ENCODE data around the gene PDE4D. TPM values are rescaled to one million over a fixed set of nuclear protein-coding genes. Genes with fewer than 3 reads are reported as not detected.
"Not testable (repeated sequence)": the region's sequence is repeated elsewhere in the genome, so short reads cannot be mapped to it uniquely, and the experiment has no call there.

The PDE4D gene
- total RNA-seq, 1 experiment from 2014 or later, result 6.5 TPM

GRCh38 chr5:59467969-59468368 is 425.6 kb downstream of the PDE4D start:
- intact Hi-C loops (cut with micrococcal nuclease; ENCODE audit: unreplicated experiment), result no loop called here
- Histone ChIP-seq H3K27me3 (replicated peaks; ENCODE audit: insufficient read depth, low read depth, low read length, poor library complexity) (no peaks in the 10 kb centered on the region), H3K4me1 (ENCODE audit: insufficient read depth, low read length, poor library complexity, severe bottlenecking) (no peaks in the 10 kb centered on the region), H3K36me3 (ENCODE audit: insufficient read depth, low read length, poor library complexity, severe bottlenecking) (no peaks in the 10 kb centered on the region), H3K27ac (ENCODE audit: low read depth, low read length, poor library complexity, severe bottlenecking) (no peak overlapping the region), H3K9me3 (ENCODE audit: low read depth, low read length, poor library complexity, severe bottlenecking) (no peaks in the 10 kb centered on the region), H3K4me3 (ENCODE audit: low read depth, low read length, poor library complexity, severe bottlenecking) (no peak overlapping the region)
- no peak for TF ChIP-seq EZH2 (IDR thresholded peaks at IDR 0.05; ENCODE audit: borderline replicate concordance, low read depth, low read length, poor library complexity, severe bottlenecking)
- ChIA-PET CTCF (no interaction called here), POLR2A (ENCODE audit: low non-redundant PET) (no interaction called here)
- no peak for DNase-seq (ENCODE audit: low spot score)
- no TSS peak for BruUV-seq (replicated peaks)

GRCh38 chr5:59466271-59466670 is 427.3 kb downstream of the PDE4D start:
- Histone ChIP-seq H3K9me3 (ENCODE audit: low read depth, low read length, poor library complexity, severe bottlenecking) (no peaks in the 10 kb centered on the region), H3K4me3 (ENCODE audit: low read depth, low read length, poor library complexity, severe bottlenecking) (no peak overlapping the region), H3K27ac (ENCODE audit: low read depth, low read length, poor library complexity, severe bottlenecking) (no peak overlapping the region), H3K4me1 (ENCODE audit: insufficient read depth, low read length, poor library complexity, severe bottlenecking) (no peaks in the 10 kb centered on the region), H3K27me3 (replicated peaks; ENCODE audit: insufficient read depth, low read depth, low read length, poor library complexity) (no peaks in the 10 kb centered on the region), H3K36me3 (ENCODE audit: insufficient read depth, low read length, poor library complexity, severe bottlenecking) (no peaks in the 10 kb centered on the region)
- TF ChIP-seq EZH2 (IDR thresholded peaks at IDR 0.05; ENCODE audit: borderline replicate concordance, low read depth, low read length, poor library complexity, severe bottlenecking), result no peak
- TF ChIP-seq, protein P1, sequence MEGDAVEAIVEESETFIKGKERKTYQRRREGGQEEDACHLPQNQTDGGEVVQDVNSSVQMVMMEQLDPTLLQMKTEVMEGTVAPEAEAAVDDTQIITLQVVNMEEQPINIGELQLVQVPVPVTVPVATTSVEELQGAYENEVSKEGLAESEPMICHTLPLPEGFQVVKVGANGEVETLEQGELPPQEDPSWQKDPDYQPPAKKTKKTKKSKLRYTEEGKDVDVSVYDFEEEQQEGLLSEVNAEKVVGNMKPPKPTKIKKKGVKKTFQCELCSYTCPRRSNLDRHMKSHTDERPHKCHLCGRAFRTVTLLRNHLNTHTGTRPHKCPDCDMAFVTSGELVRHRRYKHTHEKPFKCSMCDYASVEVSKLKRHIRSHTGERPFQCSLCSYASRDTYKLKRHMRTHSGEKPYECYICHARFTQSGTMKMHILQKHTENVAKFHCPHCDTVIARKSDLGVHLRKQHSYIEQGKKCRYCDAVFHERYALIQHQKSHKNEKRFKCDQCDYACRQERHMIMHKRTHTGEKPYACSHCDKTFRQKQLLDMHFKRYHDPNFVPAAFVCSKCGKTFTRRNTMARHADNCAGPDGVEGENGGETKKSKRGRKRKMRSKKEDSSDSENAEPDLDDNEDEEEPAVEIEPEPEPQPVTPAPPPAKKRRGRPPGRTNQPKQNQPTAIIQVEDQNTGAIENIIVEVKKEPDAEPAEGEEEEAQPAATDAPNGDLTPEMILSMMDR (conservative IDR thresholded peaks at IDR 0.05; ENCODE audit: low read depth, low read length), result no peak
- ChIA-PET POLR2A (ENCODE audit: low non-redundant PET) (no interaction called here), CTCF (no interaction called here)
- BruUV-seq (replicated peaks), result no TSS peak
- DNase-seq (ENCODE audit: low spot score), result no peak
- intact Hi-C loops (cut with micrococcal nuclease; ENCODE audit: unreplicated experiment), result no loop called here

DNA sequence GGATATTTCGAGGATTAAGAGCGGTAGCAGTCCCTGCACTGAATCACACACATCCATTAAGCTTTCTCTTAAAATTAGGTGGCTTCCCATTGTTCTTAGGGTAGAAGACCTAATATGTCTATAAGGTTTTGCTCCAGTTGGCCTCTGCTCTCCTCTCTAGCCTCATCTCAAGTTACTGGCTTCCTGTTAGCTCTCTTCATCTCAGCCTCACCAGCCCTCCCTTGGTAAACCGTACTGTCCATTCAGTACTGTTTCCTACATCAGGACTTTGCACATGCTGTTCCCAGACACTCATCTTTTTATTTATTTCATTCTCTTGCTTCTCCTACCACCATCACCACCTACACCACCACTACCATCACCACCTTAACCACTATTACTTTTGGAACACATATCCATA is 428.6 kb downstream of the PDE4D start:
- intact Hi-C loops (cut with micrococcal nuclease; ENCODE audit: unreplicated experiment), result no loop called here
- ChIA-PET CTCF (no interaction called here), POLR2A (ENCODE audit: low non-redundant PET) (no interaction called here)
- TF ChIP-seq, protein P1 (conservative IDR thresholded peaks at IDR 0.05; ENCODE audit: low read depth, low read length), result no peak
- no peak for TF ChIP-seq EZH2 (IDR thresholded peaks at IDR 0.05; ENCODE audit: borderline replicate concordance, low read depth, low read length, poor library complexity, severe bottlenecking)
- no peaks in the 10 kb centered on the region for H3K9me3 ChIP-seq (ENCODE audit: low read depth, low read length, poor library complexity, severe bottlenecking)
- no peaks in the 10 kb centered on the region for H3K4me1 ChIP-seq (ENCODE audit: insufficient read depth, low read length, poor library complexity, severe bottlenecking)
- H3K4me3 ChIP-seq (ENCODE audit: low read depth, low read length, poor library complexity, severe bottlenecking), result no peak overlapping the region
- no peak overlapping the region for H3K27ac ChIP-seq (ENCODE audit: low read depth, low read length, poor library complexity, severe bottlenecking)
- BruUV-seq (replicated peaks), result no TSS peak
- no peak for DNase-seq (ENCODE audit: low spot score)
- no peaks in the 10 kb centered on the region for H3K27me3 ChIP-seq (replicated peaks; ENCODE audit: insufficient read depth, low read depth, low read length, poor library complexity)
- no peaks in the 10 kb centered on the region for H3K36me3 ChIP-seq (ENCODE audit: insufficient read depth, low read length, poor library complexity, severe bottlenecking)

GRCh38 chr5:59463618-59464166 is 429.8 kb downstream of the PDE4D start:
- not testable (repeated sequence) for H3K4me3 ChIP-seq (ENCODE audit: low read depth, low read length, poor library complexity, severe bottlenecking)

More at GRCh38 chr5:59463618-59464166, 429.8 kb downstream of the PDE4D start:
- CTCF ChIA-PET; H3K27me3 ChIP-seq (replicated peaks; ENCODE audit: insufficient read depth, low read depth, low read length, poor library complexity); H3K27ac ChIP-seq (ENCODE audit: low read depth, low read length, poor library complexity, severe bottlenecking); intact Hi-C loops (cut with micrococcal nuclease; ENCODE audit: unreplicated experiment); H3K36me3 ChIP-seq (ENCODE audit: insufficient read depth, low read length, poor library complexity, severe bottlenecking); BruUV-seq (replicated peaks); H3K4me1 ChIP-seq (ENCODE audit: insufficient read depth, low read length, poor library complexity, severe bottlenecking); DNase-seq (ENCODE audit: low spot score); H3K9me3 ChIP-seq (ENCODE audit: low read depth, low read length, poor library complexity, severe bottlenecking); POLR2A ChIA-PET (ENCODE audit: low non-redundant PET): not testable (repeated sequence)
